Transverse colon (tissue), 4 donors: ENCODE results near the gene YJEFN3. TPM values are rescaled to one million over a fixed set of nuclear protein-coding genes. Genes with fewer than 3 reads are reported as not detected.

Experiments
- DNase-seq: peaks from one replicate; pipeline ENCODE4 v3.0.0-alpha.2; 2019
- H3K27ac ChIP-seq, 4 donors: fragments of 200-600 bp; sonication (generic); 2 replicates each; pipeline ENCODE4 v1.5.1; 2016 to 2018; ENCODE audit warnings: inconsistent platforms in 4 of 4
- H3K27me3 ChIP-seq: fragments of 200-600 bp; sonication (generic); 2 replicates; pipeline ENCODE4 v1.5.1; 2017; ENCODE audit warnings: inconsistent platforms
- H3K36me3 ChIP-seq, 4 donors: fragments of 200-600 bp; sonication (generic); 2 replicates each; pipeline ENCODE4 v1.5.1; 2017 to 2019; ENCODE audit warnings: inconsistent platforms in 4 of 4
- H3K4me1 ChIP-seq, 4 donors: fragments of 200-600 bp; sonication (generic); 2 replicates each; pipeline ENCODE4 v1.5.1; 2017 to 2020; ENCODE audit warnings: inconsistent platforms in 4 of 4
- H3K4me3 ChIP-seq, 4 donors: fragments of 200-600 bp; sonication (generic); 1 replicate in 1 of 4; 2 replicates in 3 of 4; pipeline versions ENCODE4 v1.5.1 to v1.6.1; 2017 to 2019; ENCODE audit warnings: inconsistent platforms in 4 of 4
- H3K9me3 ChIP-seq, 2 donors: fragments of 200-600 bp; sonication (generic); 2 replicates each; pipeline ENCODE4 v1.5.1; 2017 to 2019; ENCODE audit warnings: inconsistent platforms in 2 of 2
- EP300 ChIP-seq: sonication (generic); formaldehyde crosslinking; IDR thresholded peaks from one replicate; pipeline ENCODE4 v1.6.1; 2017; ENCODE audit warnings: antibody characterized with exemption, low read depth
- POLR2A ChIP-seq: fragments of 450-650 bp; IDR thresholded peaks from one replicate; pipeline ENCODE4 v1.6.1; 2016; ENCODE audit warnings: antibody characterized with exemption, mild to moderate bottlenecking, moderate library complexity
- POLR2AphosphoS5 ChIP-seq, 3 donors: sonication (generic); formaldehyde crosslinking; IDR thresholded peaks; one replicate each; pipeline ENCODE4 v1.6.1; 2016; ENCODE audit warnings: antibody characterized with exemption in 3 of 3
- WGBS, 2 donors: methylation state at CpG; one replicate each; pipeline ENCODE4 v1.1.5; 2018; ENCODE audit warnings: low coverage in 1 of 2; 5-methylcytosine and 5-hydroxymethylcytosine counted together
- in situ Hi-C, 4 donors: fragments of 200-750 bp; cut with MboI; loops; one replicate each; pipeline versions ENCODE4 v1.15.0 to v1.15.1; 2017; ENCODE audit warnings: low sequenced_read_pairs in 3 of 4, low pct_ligation_motif_present in 1 of 4, low pct_unique_long_range_greater_than_20kb in 1 of 4
- intact Hi-C: fragments of 100-400 bp; cut with DNase I; formaldehyde crosslinking; loops from one replicate; pipeline ENCODE4 v1.15.1; 2023; ENCODE audit warnings: low total_unique reads
- total RNA-seq, 4 donors: library from RNA; depleted of rRNA; stranded (reverse); fragments of >200 nt; gene quantifications; one replicate each; pipeline ENCODE4 v1.1.0, GENCODE V29; 2016
- TF ChIP-seq, protein P1 (sequence below), 5 experiments: fragments of 200-600 bp in 3 of 5; fragments of 450-650 bp in 2 of 5; sonication (generic) in 3 of 5; IDR thresholded peaks; 1 replicate in 2 of 5; 2 replicates in 3 of 5; pipeline ENCODE4 v1.5.1; 2016 to 2017; ENCODE audit warnings: antibody characterized with exemption in 5 of 5, inconsistent platforms in 3 of 5, mild to moderate bottlenecking in 2 of 5, moderate library complexity in 1 of 5

Gene YJEFN3
- total RNA-seq, 4 donors from 2014 or later: 3.5 to 6.0 (median 4.0) TPM

- in situ Hi-C loops (loop anchor here in 3 of 4 donors (25.0 kb wide), 2 partner anchors 125 to 300 kb away; partner anchors contain the start of genes BORCS8 (in 1 of the 3) and RFXANK (in 1 of the 3)), intact Hi-C loops (no loop called here)
- H3K27me3 ChIP-seq: no peaks in the 10 kb centered on the region
- H3K36me3 ChIP-seq: peaks cover 0 to 2% (median 0%) of the 10 kb centered on the region in 4 donors
- no peak overlapping the region for H3K4me3 ChIP-seq
- H3K27ac ChIP-seq: peak overlapping the region; percentile 23 to 80 (median 75)
- H3K9me3 ChIP-seq: no peaks in the 10 kb centered on the region
- H3K4me1 ChIP-seq: peaks cover 15 to 49% (median 42%) of the 10 kb centered on the region in 4 donors
- TF ChIP-seq, protein P1, sequence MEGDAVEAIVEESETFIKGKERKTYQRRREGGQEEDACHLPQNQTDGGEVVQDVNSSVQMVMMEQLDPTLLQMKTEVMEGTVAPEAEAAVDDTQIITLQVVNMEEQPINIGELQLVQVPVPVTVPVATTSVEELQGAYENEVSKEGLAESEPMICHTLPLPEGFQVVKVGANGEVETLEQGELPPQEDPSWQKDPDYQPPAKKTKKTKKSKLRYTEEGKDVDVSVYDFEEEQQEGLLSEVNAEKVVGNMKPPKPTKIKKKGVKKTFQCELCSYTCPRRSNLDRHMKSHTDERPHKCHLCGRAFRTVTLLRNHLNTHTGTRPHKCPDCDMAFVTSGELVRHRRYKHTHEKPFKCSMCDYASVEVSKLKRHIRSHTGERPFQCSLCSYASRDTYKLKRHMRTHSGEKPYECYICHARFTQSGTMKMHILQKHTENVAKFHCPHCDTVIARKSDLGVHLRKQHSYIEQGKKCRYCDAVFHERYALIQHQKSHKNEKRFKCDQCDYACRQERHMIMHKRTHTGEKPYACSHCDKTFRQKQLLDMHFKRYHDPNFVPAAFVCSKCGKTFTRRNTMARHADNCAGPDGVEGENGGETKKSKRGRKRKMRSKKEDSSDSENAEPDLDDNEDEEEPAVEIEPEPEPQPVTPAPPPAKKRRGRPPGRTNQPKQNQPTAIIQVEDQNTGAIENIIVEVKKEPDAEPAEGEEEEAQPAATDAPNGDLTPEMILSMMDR (IDR thresholded peaks at IDR 0.05): no peak
- TF ChIP-seq EP300: no peak
- TF ChIP-seq POLR2AphosphoS5 (IDR thresholded peaks at IDR 0.05): no peak
- no peak for TF ChIP-seq POLR2A
- no peak for DNase-seq
- 82% methylated on average over 8 of the region's 9 CpGs; no CpG with 5 or more reads in 1 of the 2 donors for WGBS, 2 donors
Observed at GRCh38 chr19:19487077-19487949, 41.4 kb upstream of the YJEFN3 start.

- TF ChIP-seq, protein P1 (IDR thresholded peaks at IDR 0.05): no peak
- no peak for TF ChIP-seq POLR2A
- Histone ChIP-seq H3K27me3 (no peaks in the 10 kb centered on the region), H3K36me3 (peaks cover 0 to 6% (median 0%) of the 10 kb centered on the region in 4 donors), H3K4me1 (peaks cover 15 to 49% (median 42%) of the 10 kb centered on the region in 4 donors), H3K4me3 (no peak overlapping the region), H3K27ac (peak overlapping the region; percentile 71 to 84 (median 80)), H3K9me3 (no peaks in the 10 kb centered on the region)
- intact Hi-C loops: no loop called here
- in situ Hi-C loops: loop anchor here in 3 of 4 donors (25.0 kb wide), 2 partner anchors 126 to 301 kb away; partner anchors contain the start of genes BORCS8 (in 1 of the 3) and RFXANK (in 1 of the 3)
- peak; percentile 60 for DNase-seq
- 24 to 52% methylated on average over 4 to 19 of the region's 20 CpGs for WGBS, 2 donors
Observed at GRCh38 chr19:19487950-19488874, 40.5 kb upstream of the YJEFN3 start.

- TF ChIP-seq EP300 (no peak), POLR2AphosphoS5 (IDR thresholded peaks at IDR 0.05) (peak in 2 of 3 donors; percentile 25 to 35), POLR2A (peak; percentile 20)
- DNase-seq: peak; percentile 79
- Histone ChIP-seq H3K4me1 (peaks cover 15 to 49% (median 42%) of the 10 kb centered on the region in 4 donors), H3K27me3 (no peaks in the 10 kb centered on the region), H3K9me3 (no peaks in the 10 kb centered on the region), H3K4me3 (peak overlapping the region in 1 of 4 donors; percentile 31), H3K27ac (peak overlapping the region; percentile 71 to 84 (median 80)), H3K36me3 (peaks cover 0 to 9% (median 0%) of the 10 kb centered on the region in 4 donors)
- in situ Hi-C loops: loop anchor here in 3 of 4 donors (25.0 kb wide), 2 partner anchors 127 to 302 kb away; partner anchors contain the start of genes BORCS8 (in 1 of the 3) and RFXANK (in 1 of the 3)
- WGBS, 2 donors: 22 to 29% methylated on average over 5 to 14 of the region's 14 CpGs
- intact Hi-C loops: no loop called here
Observed at GRCh38 chr19:19488875-19489690, 39.6 kb upstream of the YJEFN3 start.

DNA sequence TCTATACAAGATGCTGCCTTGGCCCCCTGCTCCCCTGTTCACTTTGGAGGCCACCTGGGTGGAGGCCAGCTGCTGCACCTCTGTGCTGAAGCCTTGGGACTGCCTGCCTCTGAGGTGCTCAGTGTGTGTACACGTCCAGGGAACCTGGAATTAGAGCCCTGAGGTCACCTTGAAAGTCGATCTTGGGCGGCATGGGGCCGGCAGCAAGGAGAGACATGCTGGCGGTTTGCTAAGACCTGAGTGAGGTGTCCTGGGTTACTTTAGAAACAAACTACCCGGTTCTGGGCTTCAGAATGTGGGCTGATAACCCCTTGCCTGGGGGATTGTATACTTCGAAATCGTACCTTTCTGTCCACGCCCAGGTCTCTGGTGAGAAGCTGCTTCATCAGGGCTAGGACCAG is 38.9 kb upstream of the YJEFN3 start:
- DNase-seq: no peak
- 67% methylated on average over 9 of the region's 9 CpGs; no CpG with 5 or more reads in 1 of the 2 donors for WGBS, 2 donors
- no peaks in the 10 kb centered on the region for H3K9me3 ChIP-seq
- H3K4me3 ChIP-seq: no peak overlapping the region
- H3K27ac ChIP-seq: peak overlapping the region; percentile 71 to 84 (median 80)
- TF ChIP-seq POLR2A (no peak), POLR2AphosphoS5 (IDR thresholded peaks at IDR 0.05) (no peak), EP300 (no peak)
- TF ChIP-seq, protein P1 (IDR thresholded peaks at IDR 0.05): no peak
- in situ Hi-C loops (loop anchor here (5.0 to 25.0 kb wide), 4 partner anchors 118 to 303 kb away; partner anchors contain the start of genes BORCS8 (in 1 of the 4) and RFXANK (in 1 of the 4)), intact Hi-C loops (no loop called here)
- no peaks in the 10 kb centered on the region for H3K27me3 ChIP-seq
- peaks cover 15 to 49% (median 42%) of the 10 kb centered on the region in 4 donors for H3K4me1 ChIP-seq
- peaks cover 0 to 16% (median 0%) of the 10 kb centered on the region in 4 donors for H3K36me3 ChIP-seq
